ENCODE data around the gene SLC1A4. TPM values are rescaled to one million over a fixed set of nuclear protein-coding genes. Genes with fewer than 3 reads are reported as not detected.

SLC1A4 gene
- total RNA-seq, 1 donor from 2014 or later, result 45.9 TPM

DNA sequence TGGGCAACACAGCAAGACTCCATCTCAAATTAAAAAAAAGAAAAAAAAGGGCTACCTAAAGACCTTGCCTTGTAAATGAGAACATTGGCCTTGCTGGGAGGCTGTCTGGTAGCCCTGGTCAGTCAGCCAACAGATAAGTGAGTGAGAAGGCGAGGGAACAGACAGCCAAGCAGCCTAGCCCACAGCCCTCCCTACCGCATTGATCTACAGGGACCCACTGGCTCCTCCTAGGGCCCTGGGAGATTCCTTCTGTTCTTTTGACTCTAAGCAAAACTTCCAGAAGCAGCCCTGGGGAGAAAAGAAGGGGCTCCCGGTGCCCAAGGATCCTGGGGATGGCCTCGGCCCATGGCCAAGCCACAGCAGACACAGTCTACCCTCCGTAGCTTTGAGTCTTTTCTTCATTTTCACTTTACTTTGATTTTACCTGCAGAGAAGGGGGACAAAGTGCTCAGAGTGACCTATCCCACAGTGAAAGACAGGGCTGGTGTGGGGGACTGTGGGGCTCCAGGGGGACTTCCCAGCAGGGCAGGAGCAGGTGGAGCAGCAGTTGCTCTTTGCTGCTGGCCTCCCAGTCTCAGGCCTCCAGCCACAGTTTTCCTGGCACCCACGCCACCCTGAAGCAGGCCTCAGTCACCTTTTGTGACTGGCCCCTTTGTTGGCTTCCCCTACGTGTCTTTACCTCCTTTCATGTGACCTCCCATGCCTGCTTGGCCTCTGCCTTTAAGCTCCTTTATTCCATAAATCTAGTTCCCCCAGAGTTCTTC is 72.1 kb downstream of the SLC1A4 start:
- H3K4me1 Mint-ChIP-seq (ENCODE audit: low read depth, unreplicated experiment), result peaks cover 31% of the 10 kb centered on the region
- no peak for DNase-seq (ENCODE audit: low read depth)
- H3K9ac ChIP-seq (ENCODE audit: low read length), result no peak overlapping the region
- H3K4me3 ChIP-seq (ENCODE audit: insufficient read depth, low read depth, low read length), result no peak overlapping the region
- H3K36me3 ChIP-seq (ENCODE audit: insufficient read depth, low read length), result no peaks in the 10 kb centered on the region
- no peaks in the 10 kb centered on the region for H3K27me3 ChIP-seq (ENCODE audit: insufficient read depth, low read length)
- no peak overlapping the region for H3K4me2 ChIP-seq (ENCODE audit: low read length)
- H2AFZ ChIP-seq (ENCODE audit: low read depth, low read length), result no peak overlapping the region
- peaks cover 76% of the 10 kb centered on the region for H4K20me1 ChIP-seq (ENCODE audit: insufficient read depth, low read length)
- no peak overlapping the region for H3K4me3 Mint-ChIP-seq (ENCODE audit: unreplicated experiment)
- H3K27ac Mint-ChIP-seq (ENCODE audit: unreplicated experiment), result peak overlapping the region; percentile 47
- H3K27me3 Mint-ChIP-seq (ENCODE audit: low read depth, unreplicated experiment), result no peaks in the 10 kb centered on the region
- no peaks in the 10 kb centered on the region for H3K9me3 Mint-ChIP-seq (ENCODE audit: unreplicated experiment)
- peaks cover 6% of the 10 kb centered on the region for H3K36me3 Mint-ChIP-seq (ENCODE audit: low read depth, unreplicated experiment)
- TF ChIP-seq EZH2 (IDR thresholded peaks at IDR 0.05; ENCODE audit: insufficient read depth, low read length), result no peak
- TF ChIP-seq, protein P1, sequence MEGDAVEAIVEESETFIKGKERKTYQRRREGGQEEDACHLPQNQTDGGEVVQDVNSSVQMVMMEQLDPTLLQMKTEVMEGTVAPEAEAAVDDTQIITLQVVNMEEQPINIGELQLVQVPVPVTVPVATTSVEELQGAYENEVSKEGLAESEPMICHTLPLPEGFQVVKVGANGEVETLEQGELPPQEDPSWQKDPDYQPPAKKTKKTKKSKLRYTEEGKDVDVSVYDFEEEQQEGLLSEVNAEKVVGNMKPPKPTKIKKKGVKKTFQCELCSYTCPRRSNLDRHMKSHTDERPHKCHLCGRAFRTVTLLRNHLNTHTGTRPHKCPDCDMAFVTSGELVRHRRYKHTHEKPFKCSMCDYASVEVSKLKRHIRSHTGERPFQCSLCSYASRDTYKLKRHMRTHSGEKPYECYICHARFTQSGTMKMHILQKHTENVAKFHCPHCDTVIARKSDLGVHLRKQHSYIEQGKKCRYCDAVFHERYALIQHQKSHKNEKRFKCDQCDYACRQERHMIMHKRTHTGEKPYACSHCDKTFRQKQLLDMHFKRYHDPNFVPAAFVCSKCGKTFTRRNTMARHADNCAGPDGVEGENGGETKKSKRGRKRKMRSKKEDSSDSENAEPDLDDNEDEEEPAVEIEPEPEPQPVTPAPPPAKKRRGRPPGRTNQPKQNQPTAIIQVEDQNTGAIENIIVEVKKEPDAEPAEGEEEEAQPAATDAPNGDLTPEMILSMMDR (IDR thresholded peaks at IDR 0.05; ENCODE audit: insufficient read depth, low read depth, low read length), result no peak
- no peak for FAIRE-seq
- H3K9me3 ChIP-seq (ENCODE audit: insufficient read depth, low read depth, low read length), result no peaks in the 10 kb centered on the region
- H3K79me2 ChIP-seq (ENCODE audit: insufficient read depth, low read length), result peaks cover 50% of the 10 kb centered on the region
- no peak overlapping the region for H3K27ac ChIP-seq (ENCODE audit: low read depth, low read length)
- H3K4me1 ChIP-seq (ENCODE audit: insufficient read depth, low read length), result peaks cover 24% of the 10 kb centered on the region

DNA sequence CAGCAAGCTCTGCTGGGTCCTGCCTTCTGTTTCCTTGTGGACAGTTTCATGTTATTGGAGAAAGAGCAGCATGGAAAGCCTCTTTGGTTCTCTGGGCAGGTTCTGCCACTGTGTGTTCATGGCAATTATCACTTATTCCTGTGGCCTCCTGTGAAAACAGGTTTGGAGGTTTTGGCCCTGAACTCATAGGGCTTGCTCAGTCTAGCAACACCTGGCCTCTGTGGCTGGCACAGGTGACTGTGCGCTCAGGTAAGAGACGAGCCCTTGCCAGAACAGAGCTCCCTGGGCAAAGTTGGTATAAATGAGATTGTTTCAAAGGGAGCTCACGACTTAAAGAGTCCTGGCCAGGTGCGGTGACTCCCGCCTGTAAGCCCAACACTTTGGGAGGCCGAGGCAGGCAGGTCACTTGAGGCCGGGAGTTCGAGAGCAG is 72.7 kb downstream of the SLC1A4 start:
- H3K4me1 Mint-ChIP-seq (ENCODE audit: low read depth, unreplicated experiment), result peaks cover 31% of the 10 kb centered on the region

More for the DNA sequence above, 72.7 kb downstream of the SLC1A4 start:
- Histone ChIP-seq H3K79me2 (ENCODE audit: insufficient read depth, low read length) (peaks cover 49% of the 10 kb centered on the region), H2AFZ (ENCODE audit: low read depth, low read length) (no peak overlapping the region), H3K27me3 (ENCODE audit: insufficient read depth, low read length) (no peaks in the 10 kb centered on the region), H3K36me3 (ENCODE audit: insufficient read depth, low read length) (no peaks in the 10 kb centered on the region), H3K27ac (ENCODE audit: low read depth, low read length) (no peak overlapping the region), H3K9ac (ENCODE audit: low read length) (no peak overlapping the region), H3K9me3 (ENCODE audit: insufficient read depth, low read depth, low read length) (no peaks in the 10 kb centered on the region), H3K4me3 (ENCODE audit: insufficient read depth, low read depth, low read length) (no peak overlapping the region), H3K4me2 (ENCODE audit: low read length) (no peak overlapping the region), H4K20me1 (ENCODE audit: insufficient read depth, low read length) (peaks cover 76% of the 10 kb centered on the region), H3K4me1 (ENCODE audit: insufficient read depth, low read length) (peaks cover 24% of the 10 kb centered on the region)
- Mint-ChIP-seq H3K4me3 (ENCODE audit: unreplicated experiment) (no peak overlapping the region), H3K9me3 (ENCODE audit: unreplicated experiment) (no peaks in the 10 kb centered on the region), H3K27me3 (ENCODE audit: low read depth, unreplicated experiment) (no peaks in the 10 kb centered on the region), H3K36me3 (ENCODE audit: low read depth, unreplicated experiment) (peaks cover 6% of the 10 kb centered on the region), H3K27ac (ENCODE audit: unreplicated experiment) (peak overlapping the region; percentile 47)
- TF ChIP-seq EZH2 (IDR thresholded peaks at IDR 0.05; ENCODE audit: insufficient read depth, low read length), result no peak
- TF ChIP-seq, protein P1 (IDR thresholded peaks at IDR 0.05; ENCODE audit: insufficient read depth, low read depth, low read length), result no peak
- no peak for DNase-seq (ENCODE audit: low read depth)
- no peak for FAIRE-seq
